Transverse colon (tissue), 4 donors: ENCODE measurements around the gene ATP1A2.

Source experiments
- CTCF ChIP-seq, 5 experiments: fragments of 200-600 bp in 3 of 5; fragments of 450-650 bp in 2 of 5; sonication (generic) in 3 of 5; IDR thresholded peaks; 1 replicate in 2 of 5; 2 replicates in 3 of 5; pipeline ENCODE4 v1.5.1; 2016 to 2017; ENCODE audit warnings: antibody characterized with exemption in 5 of 5, inconsistent platforms in 3 of 5, mild to moderate bottlenecking in 2 of 5, moderate library complexity in 1 of 5
- POLR2A ChIP-seq: fragments of 450-650 bp; IDR thresholded peaks from one replicate; pipeline ENCODE4 v1.6.1; 2016; ENCODE audit warnings: antibody characterized with exemption, mild to moderate bottlenecking, moderate library complexity
- POLR2AphosphoS5 ChIP-seq, 3 donors: sonication (generic); formaldehyde crosslinking; IDR thresholded peaks; one replicate each; pipeline ENCODE4 v1.6.1; 2016; ENCODE audit warnings: antibody characterized with exemption in 3 of 3

GRCh38 chr1:160066829-160067745, 48.5 kb upstream of the ATP1A2 start:
- TF ChIP-seq CTCF (IDR thresholded peaks at IDR 0.05): no peak
- no peak for TF ChIP-seq POLR2AphosphoS5 (IDR thresholded peaks at IDR 0.05)
- no peak for TF ChIP-seq POLR2A
